Left ventricle myocardium inferior (tissue), 1 donor: Measurements from ENCODE around the gene SNRPB2. TPM values are rescaled to one million over a fixed set of nuclear protein-coding genes. Genes with fewer than 3 reads are reported as not detected.

Experiments
- DNase-seq: peaks from one replicate; pipeline ENCODE4 v3.0.0-alpha.2; 2020
- H3K27ac ChIP-seq: fragments of 200-600 bp; replicated peaks from 2 replicates; pipeline ENCODE4 v1.8.0; 2021
- H3K27me3 ChIP-seq: fragments of 200-600 bp; 2 replicates; pipeline ENCODE4 v1.8.0; 2021; ENCODE audit warnings: low read depth
- H3K36me3 ChIP-seq: fragments of 200-600 bp; 2 replicates; pipeline ENCODE4 v1.8.0; 2021
- H3K4me1 ChIP-seq: fragments of 200-600 bp; 2 replicates; pipeline ENCODE4 v1.8.0; 2021
- H3K4me3 ChIP-seq: fragments of 200-600 bp; 2 replicates; pipeline ENCODE4 v1.8.0; 2021; ENCODE audit warnings: mild to moderate bottlenecking, moderate library complexity
- H3K9me3 ChIP-seq: fragments of 200-600 bp; replicated peaks from 2 replicates; pipeline ENCODE4 v1.8.0; 2021
- intact Hi-C: fragments of 100-400 bp; cut with micrococcal nuclease; formaldehyde crosslinking; loops from one replicate; pipeline ENCODE4 v1.11.0; 2022
- total RNA-seq: library from RNA; stranded (reverse); fragmentation: NEBNext Ultra II Directional; extraction: Animal tissue kit (Norgen Biotek cat#: 25700); gene quantifications from one replicate; pipeline ENCODE4 v1.2.1, GENCODE V29; 2021
- TF ChIP-seq, protein P1 (sequence below): fragments of 200-600 bp; IDR thresholded peaks from 2 replicates; pipeline ENCODE4 v1.8.0; 2021; ENCODE audit warnings: antibody characterized with exemption, mild to moderate bottlenecking, borderline replicate concordance
- donor health status: DM: no; HTN: yes; CAD: no; lungs with severe emphysema.

The SNRPB2 gene
- total RNA-seq, 1 donor from 2014 or later, result 35.0 TPM

DNA sequence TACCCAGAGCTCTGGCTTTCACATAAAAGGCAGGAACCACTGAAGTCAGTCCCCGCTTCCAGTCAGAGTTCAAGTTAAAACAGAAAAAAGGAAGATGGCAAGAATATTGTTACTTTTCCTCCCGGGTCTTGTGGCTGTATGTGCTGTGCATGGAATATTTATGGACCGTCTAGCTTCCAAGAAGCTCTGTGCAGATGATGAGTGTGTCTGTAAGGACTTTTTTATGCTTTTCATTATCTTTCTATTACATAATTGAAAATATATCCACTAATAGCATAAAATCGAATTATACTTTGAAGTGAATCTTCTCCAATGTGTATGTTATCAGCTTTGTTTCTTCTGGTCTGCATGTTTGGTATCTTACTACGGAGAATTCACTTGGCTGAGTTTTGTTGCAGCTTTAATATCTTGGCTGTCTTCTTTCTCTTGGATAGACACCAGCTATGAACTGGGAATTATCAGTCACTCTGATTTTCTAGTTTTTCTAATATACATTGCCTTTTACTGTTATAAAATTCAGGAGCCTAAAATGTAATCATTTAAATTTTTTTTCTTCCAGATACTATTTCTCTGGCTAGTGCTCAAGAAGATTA, 18.6 kb downstream of the SNRPB2 start, which contains the start of gene OTOR:
Gene OTOR, plus strand, starts transcription at position 51 of the 593 bp plus-strand sequence. Its CDS starts 44 bp downstream, at position 95.
- Histone ChIP-seq H3K36me3 (no peaks in the 10 kb centered on the region), H3K4me1 (no peaks in the 10 kb centered on the region), H3K27me3 (peaks cover 36% of the 10 kb centered on the region), H3K27ac (no peak within 1 kb of the TSS), H3K9me3 (no peaks in the 10 kb centered on the region), H3K4me3 (no peak within 1 kb of the TSS)
- TF ChIP-seq, protein P1, sequence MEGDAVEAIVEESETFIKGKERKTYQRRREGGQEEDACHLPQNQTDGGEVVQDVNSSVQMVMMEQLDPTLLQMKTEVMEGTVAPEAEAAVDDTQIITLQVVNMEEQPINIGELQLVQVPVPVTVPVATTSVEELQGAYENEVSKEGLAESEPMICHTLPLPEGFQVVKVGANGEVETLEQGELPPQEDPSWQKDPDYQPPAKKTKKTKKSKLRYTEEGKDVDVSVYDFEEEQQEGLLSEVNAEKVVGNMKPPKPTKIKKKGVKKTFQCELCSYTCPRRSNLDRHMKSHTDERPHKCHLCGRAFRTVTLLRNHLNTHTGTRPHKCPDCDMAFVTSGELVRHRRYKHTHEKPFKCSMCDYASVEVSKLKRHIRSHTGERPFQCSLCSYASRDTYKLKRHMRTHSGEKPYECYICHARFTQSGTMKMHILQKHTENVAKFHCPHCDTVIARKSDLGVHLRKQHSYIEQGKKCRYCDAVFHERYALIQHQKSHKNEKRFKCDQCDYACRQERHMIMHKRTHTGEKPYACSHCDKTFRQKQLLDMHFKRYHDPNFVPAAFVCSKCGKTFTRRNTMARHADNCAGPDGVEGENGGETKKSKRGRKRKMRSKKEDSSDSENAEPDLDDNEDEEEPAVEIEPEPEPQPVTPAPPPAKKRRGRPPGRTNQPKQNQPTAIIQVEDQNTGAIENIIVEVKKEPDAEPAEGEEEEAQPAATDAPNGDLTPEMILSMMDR, result no peak
- no peak for DNase-seq
- intact Hi-C loops, result no loop called here

DNA sequence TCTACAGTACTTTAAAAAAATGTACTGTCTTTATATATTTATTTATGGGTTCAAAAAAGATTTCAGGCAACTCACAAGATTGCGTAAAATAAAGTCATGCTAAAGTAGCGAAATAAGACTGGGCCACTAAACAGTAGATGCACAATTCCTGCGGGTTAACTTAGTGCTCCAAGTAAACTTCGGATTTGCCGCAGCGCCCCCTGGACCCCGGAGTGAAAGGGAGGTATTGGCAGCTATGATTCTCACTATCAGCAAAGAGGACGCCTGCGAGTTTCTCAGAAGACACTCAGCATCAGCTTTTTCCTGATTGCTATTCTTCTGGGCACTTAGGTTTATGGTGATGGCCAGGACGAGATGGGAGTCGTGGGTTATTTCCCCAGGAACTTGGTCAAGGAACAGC, 19.7 kb downstream of the SNRPB2 start:
- Histone ChIP-seq H3K4me3 (no peak overlapping the region), H3K27me3 (peaks cover 36% of the 10 kb centered on the region), H3K27ac (no peak overlapping the region), H3K4me1 (no peaks in the 10 kb centered on the region), H3K9me3 (no peaks in the 10 kb centered on the region), H3K36me3 (no peaks in the 10 kb centered on the region)
- no peak for DNase-seq
- intact Hi-C loops, result no loop called here
- TF ChIP-seq, protein P1, result no peak

DNA sequence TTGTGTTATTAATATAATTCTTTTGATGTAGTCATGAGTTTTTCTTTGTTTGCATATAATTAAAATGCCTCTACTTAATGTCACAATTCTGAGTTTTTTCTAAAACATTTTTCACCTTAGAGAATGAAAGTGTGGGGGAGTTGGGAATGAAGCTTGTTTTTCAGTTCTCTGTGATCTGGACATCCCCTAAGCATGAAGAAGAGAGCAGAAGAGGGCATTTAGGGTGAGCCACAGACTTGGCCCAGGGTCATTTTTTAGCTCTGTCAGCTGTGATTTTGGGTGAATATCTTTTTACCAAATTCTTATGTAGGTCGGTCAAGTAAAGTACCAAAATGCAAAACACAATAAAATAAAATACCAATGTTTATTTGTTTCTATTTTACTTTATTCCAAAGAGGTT, 22.3 kb downstream of the SNRPB2 start:
- Histone ChIP-seq H3K4me1 (no peaks in the 10 kb centered on the region), H3K4me3 (no peak overlapping the region), H3K27me3 (peaks cover 32% of the 10 kb centered on the region), H3K27ac (no peak overlapping the region), H3K9me3 (no peaks in the 10 kb centered on the region), H3K36me3 (no peaks in the 10 kb centered on the region)
- TF ChIP-seq, protein P1, result no peak
- intact Hi-C loops, result no loop called here
- DNase-seq, result no peak

DNA sequence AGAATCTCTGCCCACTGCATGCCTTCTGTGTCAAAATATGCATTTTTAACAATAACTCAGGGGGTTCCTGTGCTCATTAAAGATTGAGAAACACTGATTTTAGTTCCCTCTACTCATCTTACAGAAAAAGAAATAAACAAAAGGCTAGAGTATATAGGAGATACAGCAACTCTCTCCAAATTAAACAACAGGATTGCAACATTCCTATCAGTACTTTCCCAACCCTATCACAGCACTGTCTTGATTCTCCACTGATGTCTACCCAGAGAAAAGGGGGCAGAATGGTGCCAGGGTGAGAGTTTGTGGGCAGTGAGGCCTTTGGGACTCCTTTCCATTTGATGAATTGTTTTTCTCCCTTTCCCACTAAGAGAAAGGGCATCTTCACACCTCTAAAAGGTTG, 23.1 kb downstream of the SNRPB2 start:
- Histone ChIP-seq H3K4me1 (no peaks in the 10 kb centered on the region), H3K27me3 (peaks cover 32% of the 10 kb centered on the region), H3K27ac (no peak overlapping the region), H3K36me3 (no peaks in the 10 kb centered on the region), H3K4me3 (no peak overlapping the region), H3K9me3 (no peaks in the 10 kb centered on the region)
- DNase-seq, result no peak
- intact Hi-C loops, result no loop called here
- TF ChIP-seq, protein P1, result no peak

DNA sequence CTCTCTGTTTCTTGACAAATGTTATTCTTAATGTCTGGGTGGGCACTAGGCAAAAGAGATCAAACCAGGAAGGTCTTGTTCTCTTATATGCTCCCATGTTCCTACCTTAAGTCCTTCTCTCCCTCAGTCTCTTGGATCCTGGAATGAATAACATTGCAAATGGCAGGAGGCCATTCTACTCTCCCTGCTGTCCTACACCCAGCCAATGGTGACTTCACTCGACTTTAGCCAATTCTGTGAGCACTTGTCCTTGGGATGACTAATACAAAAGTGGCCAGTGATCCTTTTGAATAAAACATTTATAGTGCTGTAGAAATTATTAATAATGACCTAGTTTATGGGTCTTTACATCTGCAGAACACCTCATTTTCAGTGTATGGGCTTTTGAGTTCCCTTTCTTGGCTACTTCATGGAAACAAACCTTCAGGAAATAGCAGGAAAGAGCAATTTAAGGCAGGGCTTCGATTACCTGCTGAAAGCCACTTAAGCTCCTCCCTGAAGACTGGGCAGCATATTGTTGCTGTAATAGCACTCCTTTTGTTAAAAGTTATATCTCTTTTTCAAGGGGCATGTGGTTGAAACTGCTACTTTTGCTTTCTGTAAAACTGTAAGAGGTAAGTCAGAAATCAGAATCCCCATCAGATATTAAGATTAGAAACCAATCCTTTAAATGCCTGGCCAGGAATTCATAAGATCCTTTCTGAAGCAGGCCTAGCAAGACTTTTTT, 28.8 kb downstream of the SNRPB2 start:
- no peak for DNase-seq
- Histone ChIP-seq H3K4me1 (peaks cover 10% of the 10 kb centered on the region), H3K4me3 (no peak overlapping the region), H3K9me3 (no peaks in the 10 kb centered on the region), H3K27me3 (peaks cover 8% of the 10 kb centered on the region), H3K27ac (no peak overlapping the region), H3K36me3 (no peaks in the 10 kb centered on the region)
- intact Hi-C loops, result no loop called here
- TF ChIP-seq, protein P1, result no peak
